ENCODE measurements around the gene SLC35F1.

GRCh38 chr6:118016532-118016931, 109.5 kb downstream of the SLC35F1 start:
- TF ChIP-seq, protein P1, sequence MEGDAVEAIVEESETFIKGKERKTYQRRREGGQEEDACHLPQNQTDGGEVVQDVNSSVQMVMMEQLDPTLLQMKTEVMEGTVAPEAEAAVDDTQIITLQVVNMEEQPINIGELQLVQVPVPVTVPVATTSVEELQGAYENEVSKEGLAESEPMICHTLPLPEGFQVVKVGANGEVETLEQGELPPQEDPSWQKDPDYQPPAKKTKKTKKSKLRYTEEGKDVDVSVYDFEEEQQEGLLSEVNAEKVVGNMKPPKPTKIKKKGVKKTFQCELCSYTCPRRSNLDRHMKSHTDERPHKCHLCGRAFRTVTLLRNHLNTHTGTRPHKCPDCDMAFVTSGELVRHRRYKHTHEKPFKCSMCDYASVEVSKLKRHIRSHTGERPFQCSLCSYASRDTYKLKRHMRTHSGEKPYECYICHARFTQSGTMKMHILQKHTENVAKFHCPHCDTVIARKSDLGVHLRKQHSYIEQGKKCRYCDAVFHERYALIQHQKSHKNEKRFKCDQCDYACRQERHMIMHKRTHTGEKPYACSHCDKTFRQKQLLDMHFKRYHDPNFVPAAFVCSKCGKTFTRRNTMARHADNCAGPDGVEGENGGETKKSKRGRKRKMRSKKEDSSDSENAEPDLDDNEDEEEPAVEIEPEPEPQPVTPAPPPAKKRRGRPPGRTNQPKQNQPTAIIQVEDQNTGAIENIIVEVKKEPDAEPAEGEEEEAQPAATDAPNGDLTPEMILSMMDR (IDR thresholded peaks at IDR 0.05): no peak
- TF ChIP-seq POLR2A (IDR thresholded peaks at IDR 0.05): no peak

Data from lower leg skin (tissue), 3 donors.